ENCODE data around the gene IFNGR1. TPM values are rescaled to one million over a fixed set of nuclear protein-coding genes. Genes with fewer than 3 reads are reported as not detected.

The IFNGR1 gene
- total and polyA plus RNA-seq, 2 experiments from 2014 or later = 22.8 to 23.2 TPM

GRCh38 chr6:137248702-137249101 lies 29.5 kb upstream of the IFNGR1 start:
- DNase-seq (ENCODE audit: low spot score) = no peak
- no peaks in the 10 kb centered on the region for H4K20me1 ChIP-seq (replicated peaks; ENCODE audit: insufficient read depth)
- H3K4me1 ChIP-seq (ENCODE audit: insufficient read depth) = no peaks in the 10 kb centered on the region
- Mint-ChIP-seq H3K27me3 (ENCODE audit: insufficient read depth, low read depth, poor library complexity) (no peaks in the 10 kb centered on the region), H3K9me3 (peaks cover 5% of the 10 kb centered on the region; the same call in 2 of the 3 replicates), H3K36me3 (ENCODE audit: low read depth) (peaks cover 3% of the 10 kb centered on the region; the same call in 2 of the 3 replicates), H3K4me3 (no peak overlapping the region), H3K4me1 (no peaks in the 10 kb centered on the region), H3K27ac (no peak overlapping the region)
- no peaks in the 10 kb centered on the region for H3F3A ChIP-seq (replicated peaks; ENCODE audit: low read depth)
- 0 out of 2 replicates have a peak, but pooled peaks cover 4% of the 10 kb centered on the region for H3K9me2 ChIP-seq (ENCODE audit: insufficient read depth)
- no peak overlapping the region for H3K4me2 ChIP-seq
- H3K79me2 ChIP-seq (replicated peaks; ENCODE audit: insufficient read depth) = no peaks in the 10 kb centered on the region
- TF ChIP-seq CREB1 (CRISPR knock-in tag; IDR thresholded peaks at IDR 0.05; ENCODE audit: low read depth) = no peak
- no peak for TF ChIP-seq REST (IDR thresholded peaks at IDR 0.05; ENCODE audit: unreplicated experiment)
- TF ChIP-seq POLR2AphosphoS5 (IDR thresholded peaks at IDR 0.05; ENCODE audit: low read depth) = no peak
- no peak for TF ChIP-seq ZNF462 (CRISPR knock-in tag; IDR thresholded peaks at IDR 0.05)
- TF ChIP-seq NANOG (IDR thresholded peaks at IDR 0.05; ENCODE audit: borderline replicate concordance) = no peak
- TF ChIP-seq STAT1 (IDR thresholded peaks at IDR 0.05; ENCODE audit: unreplicated experiment) = no peak
- TF ChIP-seq ETS1 (IDR thresholded peaks at IDR 0.05) = no peak
- TF ChIP-seq JUNB (IDR thresholded peaks at IDR 0.05; ENCODE audit: unreplicated experiment) = no peak
- no peak for TF ChIP-seq EZH2phosphoT487 (IDR thresholded peaks at IDR 0.05; ENCODE audit: unreplicated experiment)
- no peak for TF ChIP-seq EZH2 (IDR thresholded peaks at IDR 0.05; ENCODE audit: low read depth, unreplicated experiment)
- TF ChIP-seq ZNF114 (CRISPR knock-in tag; IDR thresholded peaks at IDR 0.05) = no peak
- no peak for TF ChIP-seq ZNF331 (CRISPR knock-in tag; IDR thresholded peaks at IDR 0.05; ENCODE audit: low read depth)
- no peak for TF ChIP-seq CTCF (conservative IDR thresholded peaks at IDR 0.05; ENCODE audit: low read depth in 2 of 2)
- H3K27ac ChIP-seq (ENCODE audit: low read depth) = no peak overlapping the region
- no peak overlapping the region for H3K4me3 ChIP-seq
- 0 out of 2 replicates have a peak overlapping the region, but pooled peaks have one; percentile 1 for H2AFZ ChIP-seq
- ATAC-seq = no peak
- H3K36me3 ChIP-seq (ENCODE audit: insufficient read depth) = no peaks in the 10 kb centered on the region
- no peaks in the 10 kb centered on the region for H3K27me3 ChIP-seq (ENCODE audit: insufficient read depth)
